D721Med (cell line): ENCODE data around the gene DIO1.

ENCODE experiments used
- DNase-seq: peaks from one replicate; pipeline ENCODE4 v3.0.0; 2011; ENCODE audit warnings: low spot score; ENCODE audit not compliant: insufficient read length
- FAIRE-seq: peaks from 2 replicates; lab custom pipeline; 2011; peaks lifted over from hg19 to GRCh38; lab: Jason Lieb, UNC
- TF ChIP-seq, protein P1 (sequence below): IDR thresholded peaks from 2 replicates; pipeline ENCODE4 v1.5.1; 2012; ENCODE audit warnings: mild to moderate bottlenecking, control low read depth; ENCODE audit not compliant: insufficient read depth; ENCODE audit errors: missing control alignments

DIO1 gene

DNA sequence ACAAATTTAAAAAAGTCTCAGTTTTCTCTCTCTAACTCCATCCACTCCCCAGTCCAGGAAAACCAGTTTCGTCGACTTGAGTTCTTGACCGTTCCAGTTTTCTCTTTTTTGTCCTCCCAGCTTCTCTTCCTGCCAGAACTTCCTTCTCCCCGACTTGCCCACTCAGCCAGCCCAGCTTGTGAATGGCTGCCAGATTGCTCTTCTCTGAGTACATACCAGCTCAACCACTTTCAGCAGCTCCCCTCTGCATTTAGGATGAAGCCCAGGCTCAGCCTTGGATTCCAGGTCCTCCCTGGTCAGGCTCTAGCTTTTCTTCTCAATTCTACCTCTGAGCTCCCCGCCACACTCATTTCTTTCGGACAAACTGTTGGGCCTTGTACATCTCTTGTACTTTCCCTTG, 1.4 kb downstream of the DIO1 start:
- FAIRE-seq (no peak), DNase-seq (no peak)
- TF ChIP-seq, protein P1, sequence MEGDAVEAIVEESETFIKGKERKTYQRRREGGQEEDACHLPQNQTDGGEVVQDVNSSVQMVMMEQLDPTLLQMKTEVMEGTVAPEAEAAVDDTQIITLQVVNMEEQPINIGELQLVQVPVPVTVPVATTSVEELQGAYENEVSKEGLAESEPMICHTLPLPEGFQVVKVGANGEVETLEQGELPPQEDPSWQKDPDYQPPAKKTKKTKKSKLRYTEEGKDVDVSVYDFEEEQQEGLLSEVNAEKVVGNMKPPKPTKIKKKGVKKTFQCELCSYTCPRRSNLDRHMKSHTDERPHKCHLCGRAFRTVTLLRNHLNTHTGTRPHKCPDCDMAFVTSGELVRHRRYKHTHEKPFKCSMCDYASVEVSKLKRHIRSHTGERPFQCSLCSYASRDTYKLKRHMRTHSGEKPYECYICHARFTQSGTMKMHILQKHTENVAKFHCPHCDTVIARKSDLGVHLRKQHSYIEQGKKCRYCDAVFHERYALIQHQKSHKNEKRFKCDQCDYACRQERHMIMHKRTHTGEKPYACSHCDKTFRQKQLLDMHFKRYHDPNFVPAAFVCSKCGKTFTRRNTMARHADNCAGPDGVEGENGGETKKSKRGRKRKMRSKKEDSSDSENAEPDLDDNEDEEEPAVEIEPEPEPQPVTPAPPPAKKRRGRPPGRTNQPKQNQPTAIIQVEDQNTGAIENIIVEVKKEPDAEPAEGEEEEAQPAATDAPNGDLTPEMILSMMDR: no peak

DNA sequence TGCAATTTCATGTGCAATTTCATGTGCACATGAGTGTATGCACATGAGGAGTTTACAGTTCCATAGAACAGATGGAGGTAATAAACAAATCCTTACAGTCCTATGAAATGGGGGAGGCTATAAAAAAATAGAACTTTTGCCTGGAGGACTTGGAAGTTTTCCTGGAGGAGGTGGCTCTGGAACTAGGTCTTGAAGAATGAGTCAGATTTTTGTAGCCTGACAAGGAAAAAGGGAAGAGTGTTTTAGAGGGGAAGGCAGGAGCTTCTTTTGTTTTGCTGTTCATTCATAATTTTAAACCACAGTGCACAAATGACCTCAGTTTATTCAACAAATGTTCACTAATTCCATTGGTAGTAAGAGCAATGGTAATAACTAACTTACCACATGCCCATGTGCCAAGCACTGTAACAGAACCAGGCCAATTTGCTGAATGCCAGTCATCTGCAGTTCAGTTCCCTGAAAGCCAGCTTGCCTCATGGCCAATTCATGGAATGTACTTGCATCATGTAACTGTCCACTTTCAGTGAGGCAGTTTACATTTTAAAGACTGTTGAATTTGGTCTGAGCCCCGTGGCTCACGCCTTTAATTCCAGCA, 2.7 kb downstream of the DIO1 start:
- TF ChIP-seq, protein P1: no peak
- DNase-seq: no peak
- FAIRE-seq: no peak

DNA sequence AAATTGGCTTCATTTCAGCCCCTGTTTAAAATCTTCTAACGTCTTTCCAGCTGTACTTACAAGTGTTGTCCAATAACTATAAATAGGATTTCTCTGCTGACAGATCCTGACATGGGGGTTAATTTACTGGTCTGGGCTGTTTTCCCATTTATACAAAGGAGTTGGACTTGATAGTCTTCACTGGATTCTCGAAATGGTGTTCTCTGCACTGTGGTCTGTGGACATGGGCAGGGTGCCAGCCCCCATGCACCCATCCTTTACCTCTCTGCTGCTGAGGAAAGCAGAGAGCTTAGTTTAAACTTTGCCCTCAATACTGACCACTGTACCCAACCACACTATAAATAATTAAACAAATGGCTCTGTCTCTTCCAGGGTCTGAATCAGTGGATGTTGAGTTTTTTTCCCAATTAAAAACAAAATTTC, 5.2 kb downstream of the DIO1 start:
- TF ChIP-seq, protein P1: no peak
- FAIRE-seq (no peak), DNase-seq (no peak)

DNA sequence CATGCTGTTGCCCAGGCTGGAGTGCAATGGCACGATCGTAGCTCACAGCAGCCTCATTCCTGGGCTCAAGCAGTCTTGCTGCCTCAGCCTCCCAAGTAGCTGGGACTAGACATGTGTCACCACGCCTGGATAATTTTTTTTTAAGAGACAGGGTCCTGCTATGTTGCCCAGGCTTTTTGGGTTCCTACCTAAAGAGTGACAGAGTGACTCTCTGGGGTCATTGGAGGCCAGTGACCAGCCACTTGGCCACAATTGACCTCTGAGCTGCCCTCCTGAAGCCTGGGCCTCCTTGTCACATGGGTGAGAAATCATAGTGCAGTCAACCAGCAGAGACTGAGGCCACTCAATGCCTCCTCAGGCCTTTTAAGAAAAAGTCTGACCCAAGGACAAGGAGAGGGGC, 5.7 kb downstream of the DIO1 start:
- FAIRE-seq (no peak), DNase-seq (no peak)
- TF ChIP-seq, protein P1: no peak

DNA sequence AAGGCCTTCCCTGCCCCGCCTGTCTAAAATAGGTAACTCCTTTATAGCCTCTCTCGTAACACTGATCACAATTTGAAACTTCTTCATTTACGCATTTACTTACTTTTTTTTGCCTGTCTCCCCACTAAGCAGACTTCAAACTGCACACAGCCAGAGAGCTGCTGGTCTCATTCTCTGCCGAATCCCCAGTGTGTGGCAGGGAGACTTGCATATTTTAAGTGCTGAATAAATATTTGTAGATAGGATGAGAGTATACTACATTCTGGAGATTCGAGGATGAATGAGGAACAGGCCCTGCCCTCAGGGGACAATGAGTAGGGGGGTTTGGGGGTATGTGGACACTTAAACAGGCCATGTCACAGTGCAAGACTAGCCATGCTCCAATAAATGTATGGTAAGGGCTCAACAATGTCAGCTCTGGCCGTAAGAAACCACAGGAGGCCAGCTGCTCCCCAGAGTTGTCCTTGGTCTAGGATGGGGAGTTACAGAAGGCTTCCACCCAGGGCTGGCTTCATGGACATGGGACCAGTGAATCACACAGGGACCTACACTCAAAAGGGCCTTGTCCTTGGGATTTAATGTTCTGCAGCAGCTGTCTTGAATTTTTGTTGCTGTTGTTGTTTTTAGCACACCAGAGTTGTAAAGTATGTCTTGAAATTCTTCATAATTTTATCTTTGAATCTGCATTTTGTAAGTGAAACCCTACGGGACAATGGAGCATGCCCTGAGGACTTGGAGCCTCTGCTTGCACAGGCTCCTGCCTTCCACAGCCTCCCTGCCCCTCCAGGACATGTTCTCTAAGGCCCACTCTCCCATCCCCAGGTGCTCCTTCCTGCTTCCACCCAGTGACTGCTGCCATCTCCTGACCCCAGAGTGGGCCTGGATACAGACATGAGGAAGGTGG, 8.5 kb downstream of the DIO1 start:
- DNase-seq: no peak
- TF ChIP-seq, protein P1: no peak
- FAIRE-seq: no peak

DNA sequence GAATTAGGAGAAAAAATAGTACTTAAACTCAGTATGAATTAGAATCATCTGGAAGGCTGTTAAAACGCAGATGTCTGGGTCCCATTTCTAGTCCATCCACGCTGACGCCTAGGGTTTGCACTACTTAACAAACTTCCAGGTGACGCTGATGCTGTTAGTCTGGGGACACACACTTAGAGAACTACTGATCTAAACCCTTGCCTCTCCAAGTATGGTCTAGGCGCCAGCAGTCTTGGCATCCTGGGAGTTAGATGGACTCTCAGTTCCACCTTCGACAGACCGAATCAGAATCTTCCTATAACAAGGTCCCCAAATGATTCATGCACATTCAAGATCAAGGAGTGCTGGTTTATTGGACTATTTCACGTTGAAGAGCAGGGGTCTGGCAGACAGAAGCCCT, 11.5 kb downstream of the DIO1 start:
- TF ChIP-seq, protein P1: no peak
- DNase-seq (no peak), FAIRE-seq (no peak)

DNA sequence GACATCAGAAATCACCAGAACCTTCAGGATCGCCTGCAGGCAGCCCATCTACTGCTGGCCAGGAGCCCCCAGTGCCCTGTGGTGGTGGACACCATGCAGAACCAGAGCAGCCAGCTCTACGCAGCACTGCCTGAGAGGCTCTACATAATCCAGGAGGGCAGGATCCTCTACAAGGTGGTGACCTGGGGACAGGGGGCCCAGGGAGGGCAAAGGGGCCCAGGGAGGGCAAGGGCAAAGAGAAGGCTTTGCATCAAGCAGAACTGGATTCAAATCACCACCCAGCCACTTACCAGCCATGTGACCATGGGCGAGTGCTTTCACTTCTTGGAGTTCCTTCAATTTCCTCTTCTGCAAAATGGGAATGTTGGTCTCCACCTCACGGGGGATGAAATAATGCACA, 12.1 kb downstream of the DIO1 start:
- DNase-seq (no peak), FAIRE-seq (no peak)
- TF ChIP-seq, protein P1: no peak
